BJ (cell line): ENCODE results near the gene SYPL2. TPM values are rescaled to one million over a fixed set of nuclear protein-coding genes. Genes with fewer than 3 reads are reported as not detected.
A peak's percentile ranks its signal among the peaks of the same experiment; 100 is the strongest.

Experiments
- CTCF ChIA-PET: fragments of 350-600 bp; formaldehyde crosslinking; extraction: SDS; loops from one replicate; lab custom pipeline; 2021; ENCODE audit warnings: antibody characterized with exemption, inconsistent platforms; lab: Yijun Ruan, JAX
- POLR2A ChIA-PET: fragments of 300-600 bp; sonication (Branson Sonifier 250); formaldehyde crosslinking; extraction: SDS; loops from one replicate; lab custom pipeline; 2021; ENCODE audit warnings: antibody characterized with exemption; lab: Charles Lee
- DNase-seq: peaks from one replicate; pipeline ENCODE4 v3.0.0-alpha.2; 2011; ENCODE audit warnings: low read depth
- H3K27me3 ChIP-seq: 2 replicates; pipeline ENCODE4 v1.6.0; 2011; ENCODE audit warnings: low read length; ENCODE audit not compliant: control insufficient read depth, insufficient read depth
- H3K36me3 ChIP-seq: 2 replicates; pipeline ENCODE4 v1.5.1; 2011; ENCODE audit warnings: low read length; ENCODE audit not compliant: control insufficient read depth, insufficient read depth
- H3K4me3 ChIP-seq: 2 replicates; pipeline ENCODE4 v1.5.1; 2011; ENCODE audit warnings: low read depth, mild to moderate bottlenecking, control low read depth, low read length
- CTCF ChIP-seq: IDR thresholded peaks from 2 replicates; pipeline ENCODE4 v1.5.1; 2011; ENCODE audit warnings: low read depth, mild to moderate bottlenecking, control low read depth, inconsistent platforms, low read length, moderate library complexity; ENCODE audit not compliant: insufficient read depth
- polyA plus RNA-seq: library from polyadenylated mRNA; depleted of rRNA; stranded (reverse); fragments of >200 nt; gene quantifications from 2 replicates; pipeline ENCODE4 v1.2.3, GENCODE V29; 2011

Gene SYPL2
- polyA plus RNA-seq, 1 experiment: 73.1 TPM

DNA sequence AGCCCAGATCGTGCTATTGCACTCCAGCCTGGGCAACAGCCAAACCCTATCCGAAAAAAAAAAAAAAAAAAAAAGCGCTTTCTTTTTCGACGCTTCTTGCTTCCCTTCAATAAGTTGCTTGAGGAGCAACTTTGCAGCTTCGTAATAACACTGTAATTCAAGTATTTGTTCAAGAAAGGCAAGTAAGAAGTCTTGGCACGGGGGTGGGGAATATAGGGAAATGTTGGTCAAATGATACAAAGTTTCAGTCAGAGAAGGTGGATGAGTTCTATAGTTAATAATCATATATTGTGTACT, 39.2 kb upstream of the SYPL2 start:
- H3K4me3 ChIP-seq: peak overlapping the region; percentile 77
- ChIA-PET CTCF (interaction anchor here (1.7 to 4.5 kb wide), 4 partner anchors 34 to 105 kb away, joined by 3 to 22 read pairs (median 10); no protein-coding TSS in a partner anchor), POLR2A (interaction anchor here (1.1 kb wide), 1 partner anchor 66 kb away, joined by 26 read pairs; the partner anchor contains the start of gene CYB561D1)
- no peaks in the 10 kb centered on the region for H3K27me3 ChIP-seq
- no peak for TF ChIP-seq CTCF
- no peaks in the 10 kb centered on the region for H3K36me3 ChIP-seq
- DNase-seq: no peak

DNA sequence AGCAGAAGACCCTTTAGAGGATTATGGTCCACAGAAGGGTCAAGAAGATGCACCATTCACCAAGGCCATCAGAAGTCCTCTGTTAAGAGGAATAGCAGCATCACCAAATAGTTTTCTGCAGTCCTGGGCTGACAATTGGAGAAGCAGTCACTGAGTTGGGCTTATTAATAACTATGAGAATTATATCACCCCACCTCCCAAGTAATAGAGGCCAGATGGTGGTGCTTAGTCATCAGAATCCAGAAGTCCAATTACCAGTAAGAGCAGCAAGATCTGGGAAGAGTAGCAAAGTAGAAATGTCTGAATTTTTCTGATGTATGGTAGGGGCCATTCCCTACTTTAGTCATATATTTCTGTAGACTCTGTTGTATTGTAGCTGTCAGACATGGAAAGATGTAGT, 34.0 kb upstream of the SYPL2 start:
- ChIA-PET CTCF (interaction anchor here (0.9 kb wide), 1 partner anchor 34 kb away, joined by 3 read pairs; the partner anchor contains the start of gene SYPL2), POLR2A (no interaction called here)
- TF ChIP-seq CTCF: no peak
- peak; percentile 60 for DNase-seq
- Histone ChIP-seq H3K4me3 (no peak overlapping the region), H3K27me3 (no peaks in the 10 kb centered on the region), H3K36me3 (no peaks in the 10 kb centered on the region)

DNA sequence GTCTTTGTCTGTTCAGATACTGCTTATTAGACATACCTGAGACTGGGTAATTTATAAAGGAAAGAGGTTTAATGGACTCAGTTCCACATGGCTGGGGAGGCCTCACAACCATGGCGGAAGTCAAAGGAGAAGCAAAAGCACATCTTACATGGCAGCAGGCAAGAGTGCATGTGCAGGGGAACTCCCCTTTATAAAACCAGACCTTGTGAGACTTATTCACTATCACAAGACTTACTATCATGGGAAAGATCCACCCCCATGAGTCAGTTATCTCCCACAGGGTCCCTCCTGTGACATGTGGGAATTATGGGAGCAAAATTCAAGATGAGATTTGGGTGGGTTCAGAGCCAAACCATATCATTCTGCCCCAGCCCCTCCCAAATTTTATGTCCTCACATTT, 33.0 kb upstream of the SYPL2 start:
- no peak for DNase-seq
- Histone ChIP-seq H3K4me3 (no peak overlapping the region), H3K36me3 (no peaks in the 10 kb centered on the region), H3K27me3 (no peaks in the 10 kb centered on the region)
- TF ChIP-seq CTCF: no peak
- ChIA-PET CTCF (no interaction called here), POLR2A (no interaction called here)

DNA sequence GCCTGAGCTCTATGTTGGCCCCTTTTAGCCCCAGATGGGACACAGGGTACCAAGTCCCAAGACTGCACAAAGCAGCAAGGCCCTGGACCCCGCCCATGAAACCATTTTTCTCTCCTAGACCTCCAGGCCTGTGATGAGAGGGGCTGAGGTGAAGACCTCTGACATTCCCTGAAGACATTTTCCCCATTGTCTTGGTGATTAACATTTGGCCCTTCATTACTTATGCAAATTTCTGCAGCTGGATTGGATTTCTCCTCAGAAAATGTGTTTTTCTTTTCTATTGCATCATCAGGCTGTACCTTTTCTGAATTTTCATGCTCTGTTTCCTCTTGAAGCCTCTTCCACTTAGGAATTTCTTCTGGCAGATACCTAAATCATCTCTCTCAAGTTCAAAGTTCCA, 31.9 kb upstream of the SYPL2 start:
- Histone ChIP-seq H3K36me3 (no peaks in the 10 kb centered on the region), H3K4me3 (no peak overlapping the region), H3K27me3 (no peaks in the 10 kb centered on the region)
- no peak for TF ChIP-seq CTCF
- ChIA-PET CTCF (no interaction called here), POLR2A (no interaction called here)
- DNase-seq: no peak

DNA sequence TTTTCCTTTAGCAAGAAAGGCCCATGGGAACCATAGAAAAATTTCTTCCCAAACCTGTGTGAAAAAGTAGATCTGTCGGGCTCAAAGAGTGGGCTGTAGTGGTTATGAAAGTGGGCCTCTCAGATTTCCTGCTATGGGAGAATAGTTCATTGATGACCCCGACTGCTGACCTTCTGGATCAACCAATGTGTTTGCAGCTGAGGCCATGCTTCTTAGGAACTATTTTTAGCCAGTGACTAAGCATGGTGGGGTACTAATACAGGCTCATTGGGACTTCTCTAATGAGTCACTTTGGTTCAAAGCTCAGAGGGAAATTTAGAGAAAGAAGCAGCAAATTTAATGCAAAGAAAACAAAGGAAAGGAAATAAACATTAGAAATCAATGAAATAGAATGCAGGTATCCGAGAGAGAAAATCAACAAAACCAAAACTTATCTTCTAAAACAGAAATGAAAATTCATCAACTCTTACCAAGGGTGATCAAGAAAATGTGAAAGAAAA, 27.5 kb upstream of the SYPL2 start:
- POLR2A ChIA-PET: interaction anchor here (0.6 kb wide), 1 partner anchor 195 kb away, joined by 3 read pairs; no protein-coding TSS in a partner anchor
- Histone ChIP-seq H3K27me3 (no peaks in the 10 kb centered on the region), H3K4me3 (no peak overlapping the region), H3K36me3 (no peaks in the 10 kb centered on the region)
- TF ChIP-seq CTCF: no peak
- peak; percentile 77 for DNase-seq
- CTCF ChIA-PET: interaction anchor here (1.6 kb wide), 1 partner anchor 94 kb away, joined by 4 read pairs; no protein-coding TSS in a partner anchor
